Trophoblast cell (in vitro differentiated cells and primary cell): ENCODE measurements around the gene PML.
"Not testable (repeated sequence)": the region's sequence is repeated elsewhere in the genome, so short reads cannot be mapped to it uniquely, and the experiment has no call there.

Experiments used
- DNase-seq, 2 donors: peaks; one replicate each; pipeline ENCODE4 v3.0.0-alpha.2; 2016
- H2AFZ ChIP-seq: 2 replicates; pipeline ENCODE4 v1.6.1; 2013; ENCODE audit warnings: low read length, moderate library complexity, mild to moderate bottlenecking; ENCODE audit not compliant: insufficient read depth, poor library complexity
- H2AK5ac ChIP-seq: 2 replicates; pipeline ENCODE4 v1.6.1; 2013; ENCODE audit warnings: mild to moderate bottlenecking, low read length
- H2BK120ac ChIP-seq: 2 replicates; pipeline ENCODE4 v1.6.1; 2013; ENCODE audit warnings: low read length, mild to moderate bottlenecking, moderate library complexity; ENCODE audit not compliant: insufficient read depth, poor library complexity
- H2BK12ac ChIP-seq: 2 replicates; pipeline ENCODE4 v1.6.1; 2013; ENCODE audit warnings: mild to moderate bottlenecking, low read length, moderate library complexity
- H2BK5ac ChIP-seq: 2 replicates; pipeline ENCODE4 v1.6.1; 2013; ENCODE audit warnings: low read length, low read depth, moderate library complexity, mild to moderate bottlenecking; ENCODE audit not compliant: poor library complexity
- H3K14ac ChIP-seq: 2 replicates; pipeline ENCODE4 v1.6.1; 2013; ENCODE audit warnings: mild to moderate bottlenecking, low read length
- H3K18ac ChIP-seq: 2 replicates; pipeline ENCODE4 v1.6.1; 2013; ENCODE audit warnings: mild to moderate bottlenecking, low read length
- H3K23ac ChIP-seq: 2 replicates; pipeline ENCODE4 v1.6.1; 2013; ENCODE audit warnings: low read length
- H3K27ac ChIP-seq: 2 replicates; pipeline ENCODE4 v1.5.1; 2013; ENCODE audit warnings: low read depth, mild to moderate bottlenecking, inconsistent platforms, low read length, moderate library complexity
- H3K27me3 ChIP-seq: 2 replicates; pipeline ENCODE4 v1.6.1; 2013; ENCODE audit warnings: inconsistent platforms, mild to moderate bottlenecking, low read length, moderate library complexity; ENCODE audit not compliant: insufficient read depth
- H3K36me3 ChIP-seq, 2 experiments: 1 replicate in 1 of 2; 2 replicates in 1 of 2; pipeline ENCODE4 v1.6.1; 2013; ENCODE audit warnings: low read length in 2 of 2, mild to moderate bottlenecking in 2 of 2, moderate library complexity in 1 of 2; ENCODE audit not compliant: insufficient read depth in 2 of 2, control insufficient read depth in 1 of 2
- H3K4ac ChIP-seq: 2 replicates; pipeline ENCODE4 v1.6.1; 2013; ENCODE audit warnings: low read depth, mild to moderate bottlenecking, low read length, moderate library complexity
- H3K4me1 ChIP-seq, 2 experiments: 1 replicate in 1 of 2; 2 replicates in 1 of 2; pipeline ENCODE4 v1.6.1; 2013; ENCODE audit warnings: low read length in 2 of 2, mild to moderate bottlenecking in 2 of 2, moderate library complexity in 1 of 2; ENCODE audit not compliant: insufficient read depth in 2 of 2, control insufficient read depth in 1 of 2
- H3K4me2 ChIP-seq: 2 replicates; pipeline ENCODE4 v1.6.1; 2013; ENCODE audit warnings: inconsistent platforms, mild to moderate bottlenecking, low read length, moderate library complexity
- H3K4me3 ChIP-seq: 2 replicates; pipeline ENCODE4 v1.5.1; 2013; ENCODE audit warnings: mild to moderate bottlenecking, low read depth, low read length, inconsistent platforms
- H3K79me1 ChIP-seq: one replicate; pipeline ENCODE4 v1.6.1; 2013; ENCODE audit warnings: low read length
- H3K79me2 ChIP-seq: 2 replicates; pipeline ENCODE4 v1.6.1; 2013; ENCODE audit warnings: low read length, mild to moderate bottlenecking; ENCODE audit not compliant: control insufficient read depth, insufficient read depth, poor library complexity
- H3K9ac ChIP-seq: 2 replicates; pipeline ENCODE4 v1.6.1; 2013; ENCODE audit warnings: mild to moderate bottlenecking, low read length
- H3K9me3 ChIP-seq: 2 replicates; pipeline ENCODE4 v1.6.1; 2013; ENCODE audit warnings: low read depth, mild to moderate bottlenecking, control low read depth, inconsistent platforms, low read length; ENCODE audit not compliant: insufficient read depth
- H4K12ac ChIP-seq: 2 replicates; pipeline ENCODE4 v1.6.1; 2013; ENCODE audit warnings: low read depth, mild to moderate bottlenecking, low read length, moderate library complexity
- H4K8ac ChIP-seq: 2 replicates; pipeline ENCODE4 v1.6.1; 2013; ENCODE audit warnings: low read depth, mild to moderate bottlenecking, low read length, moderate library complexity
- H4K91ac ChIP-seq: one replicate; pipeline ENCODE4 v1.6.1; 2013; ENCODE audit warnings: low read depth, mild to moderate bottlenecking, low read length, moderate library complexity
- WGBS: extraction: QIAGEN DNeasy Blood & Tissue Kit; methylation state at CpG from one replicate; pipeline ENCODE4 v1.1.7; 2013; ENCODE audit warnings: missing lambda C conversion rate; ENCODE audit not compliant: insufficient read length, insufficient coverage; ENCODE audit errors: extremely low coverage; 5-methylcytosine and 5-hydroxymethylcytosine counted together

Gene PML

GRCh38 chr15:74071645-74072044 lies 77.1 kb downstream of the PML start:
- not testable (repeated sequence) for H3K27me3 ChIP-seq, H3K4me3 ChIP-seq, H3K4ac ChIP-seq, H3K36me3 ChIP-seq, H2BK5ac ChIP-seq, H2BK120ac ChIP-seq, H3K23ac ChIP-seq, H3K27ac ChIP-seq, H3K79me2 ChIP-seq, H2AFZ ChIP-seq, DNase-seq, H3K9ac ChIP-seq, H2AK5ac ChIP-seq, H3K9me3 ChIP-seq, H2BK12ac ChIP-seq, H4K91ac ChIP-seq, H4K12ac ChIP-seq, H3K79me1 ChIP-seq, H3K14ac ChIP-seq, H3K18ac ChIP-seq, H3K4me1 ChIP-seq, H4K8ac ChIP-seq, H3K4me2 ChIP-seq
- no CpG with 5 or more reads among the region's 6 CpGs for WGBS

GRCh38 chr15:74072132-74072531 lies 77.6 kb downstream of the PML start:
- H4K8ac ChIP-seq, DNase-seq, H3K4me1 ChIP-seq, H2AFZ ChIP-seq, H3K4me2 ChIP-seq, H3K27me3 ChIP-seq, H3K9me3 ChIP-seq, H3K4ac ChIP-seq, H2BK12ac ChIP-seq, H4K12ac ChIP-seq, H2BK5ac ChIP-seq, H3K4me3 ChIP-seq, H3K18ac ChIP-seq, H3K36me3 ChIP-seq, H4K91ac ChIP-seq, H2BK120ac ChIP-seq, H3K9ac ChIP-seq, H3K23ac ChIP-seq, H3K14ac ChIP-seq, H3K79me1 ChIP-seq, H3K79me2 ChIP-seq, H3K27ac ChIP-seq, H2AK5ac ChIP-seq: not testable (repeated sequence)
- WGBS = no CpG with 5 or more reads among the region's 9 CpGs

DNA sequence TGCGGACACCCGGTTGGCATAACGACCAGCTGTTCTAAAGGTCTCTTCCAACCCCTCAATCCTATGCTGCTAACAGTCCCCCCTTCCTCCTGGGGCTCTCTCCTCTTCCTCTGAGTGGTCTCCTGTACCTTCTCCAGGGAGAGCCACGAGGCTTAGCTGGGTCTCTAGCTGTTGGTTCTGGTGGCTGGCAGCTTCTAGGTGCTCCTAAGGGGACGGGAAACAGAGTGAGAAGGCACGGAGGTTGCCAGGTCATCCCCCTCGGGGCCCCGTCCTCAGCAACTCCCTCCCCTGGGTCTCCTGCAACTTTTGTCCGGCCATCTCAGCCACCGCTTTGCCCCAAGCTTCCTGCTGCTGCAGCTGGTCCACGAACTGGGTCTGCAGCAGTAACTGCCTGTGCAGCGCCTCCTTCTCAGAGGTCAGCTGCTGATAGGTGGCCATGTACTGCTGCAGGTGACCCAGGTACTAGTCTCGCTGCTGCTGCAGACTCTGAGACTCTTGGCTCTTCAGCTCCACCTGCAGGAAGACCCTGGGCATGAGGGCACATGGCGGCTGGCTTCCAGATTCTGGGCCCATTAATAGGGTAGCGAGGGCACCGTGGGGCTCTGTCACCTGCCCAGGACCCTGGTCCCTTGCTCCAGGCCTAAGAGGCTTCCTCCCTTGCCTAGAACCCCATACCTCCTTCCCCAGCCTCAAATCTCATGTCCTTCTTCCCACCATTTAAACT lies 78.3 kb downstream of the PML start:
- H2BK12ac ChIP-seq, H3K4me3 ChIP-seq, H3K4ac ChIP-seq, H3K9ac ChIP-seq, H4K12ac ChIP-seq, H2AFZ ChIP-seq, DNase-seq, H3K36me3 ChIP-seq, H2BK5ac ChIP-seq, H2BK120ac ChIP-seq, H3K18ac ChIP-seq, H3K27ac ChIP-seq, H3K4me2 ChIP-seq, H3K79me2 ChIP-seq, H4K8ac ChIP-seq, H3K9me3 ChIP-seq, H3K79me1 ChIP-seq, H3K14ac ChIP-seq, H3K23ac ChIP-seq, H3K4me1 ChIP-seq, H2AK5ac ChIP-seq, H4K91ac ChIP-seq, H3K27me3 ChIP-seq: not testable (repeated sequence)
- WGBS = no CpG with 5 or more reads among the region's 16 CpGs

DNA sequence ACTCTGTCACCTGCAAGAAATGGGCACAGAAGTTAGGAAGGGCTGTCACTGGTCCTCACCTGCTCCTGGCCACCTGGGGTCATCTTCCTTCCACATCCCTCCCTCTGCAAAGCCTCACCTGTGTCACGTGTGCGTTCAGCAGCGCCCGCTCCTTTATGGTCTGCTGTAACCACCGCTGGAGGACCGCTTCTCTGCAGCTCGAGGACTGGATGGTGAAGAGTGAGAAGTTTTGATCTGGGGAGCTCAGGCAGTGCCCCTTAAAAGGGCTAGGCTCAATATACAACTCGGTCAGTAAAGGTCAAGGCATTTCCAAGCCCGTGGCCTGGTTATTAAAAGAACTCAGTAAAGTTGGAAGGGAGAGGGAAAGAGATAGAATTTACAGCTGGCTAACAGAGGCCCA lies 81.3 kb downstream of the PML start:
- not testable (repeated sequence) for H3K9ac ChIP-seq, H2AFZ ChIP-seq, H2BK120ac ChIP-seq, H3K9me3 ChIP-seq, H3K79me1 ChIP-seq, H3K23ac ChIP-seq, H3K18ac ChIP-seq, DNase-seq, H4K91ac ChIP-seq, H3K14ac ChIP-seq, H2AK5ac ChIP-seq, H3K79me2 ChIP-seq, H3K27me3 ChIP-seq, H2BK5ac ChIP-seq, H3K36me3 ChIP-seq, H4K12ac ChIP-seq, H4K8ac ChIP-seq, H2BK12ac ChIP-seq, H3K4ac ChIP-seq, H3K4me1 ChIP-seq, H3K4me2 ChIP-seq, H3K4me3 ChIP-seq, H3K27ac ChIP-seq
- WGBS = no CpG with 5 or more reads among the region's 9 CpGs
